ENCODE data around the gene PPP2R1A.

The PPP2R1A gene

GRCh38 chr19:52270266-52270885 is 80.5 kb downstream of the PPP2R1A start:
- in situ Hi-C loops (cut with HindIII; ENCODE audit: low sequenced_read_pairs), result no loop called here
- no peak for TF ChIP-seq CTCF (IDR thresholded peaks at IDR 0.05; ENCODE audit: low read depth, low read length)
- DNase-seq (ENCODE audit: low read depth, low spot score), result no peak
- peak overlapping the region; percentile 99 for H3K4me3 ChIP-seq (ENCODE audit: low read depth, low read length)

GRCh38 chr19:52273301-52273700 is 83.4 kb downstream of the PPP2R1A start:
- no peak for TF ChIP-seq CTCF (IDR thresholded peaks at IDR 0.05; ENCODE audit: low read depth, low read length)
- DNase-seq (ENCODE audit: low read depth, low spot score), result no peak
- H3K4me3 ChIP-seq (ENCODE audit: low read depth, low read length), result no peak overlapping the region
- in situ Hi-C loops (cut with HindIII; ENCODE audit: low sequenced_read_pairs), result no loop called here

GRCh38 chr19:52274191-52274590 is 84.3 kb downstream of the PPP2R1A start:
- in situ Hi-C loops (cut with HindIII; ENCODE audit: low sequenced_read_pairs), result no loop called here
- no peak overlapping the region for H3K4me3 ChIP-seq (ENCODE audit: low read depth, low read length)
- no peak for DNase-seq (ENCODE audit: low read depth, low spot score)
- no peak for TF ChIP-seq CTCF (IDR thresholded peaks at IDR 0.05; ENCODE audit: low read depth, low read length)

GRCh38 chr19:52275988-52276387 is 86.1 kb downstream of the PPP2R1A start:
- H3K4me3 ChIP-seq (ENCODE audit: low read depth, low read length), result no peak overlapping the region
- no peak for DNase-seq (ENCODE audit: low read depth, low spot score)
- in situ Hi-C loops (cut with HindIII; ENCODE audit: low sequenced_read_pairs), result no loop called here
- TF ChIP-seq CTCF (IDR thresholded peaks at IDR 0.05; ENCODE audit: low read depth, low read length), result no peak

- in situ Hi-C loops (cut with HindIII; ENCODE audit: low sequenced_read_pairs), result no loop called here
These were observed 87.6 kb downstream of the PPP2R1A start for GRCh38 chr19:52277471-52277870.

More at GRCh38 chr19:52277471-52277870, 87.6 kb downstream of the PPP2R1A start:
- H3K4me3 ChIP-seq (ENCODE audit: low read depth, low read length), result no peak overlapping the region
- no peak for TF ChIP-seq CTCF (IDR thresholded peaks at IDR 0.05; ENCODE audit: low read depth, low read length)
- no peak for DNase-seq (ENCODE audit: low read depth, low spot score)
